HepG2 (cell line): Measurements from ENCODE around the gene SERINC4. TPM values are rescaled to one million over a fixed set of nuclear protein-coding genes. Genes with fewer than 3 reads are reported as not detected.

ENCODE experiments used
- ADNP ChIP-seq: sonication (generic); formaldehyde crosslinking; IDR thresholded peaks from 2 replicates; pipeline ENCODE4 v1.4.0; 2020; ENCODE audit warnings: missing genetic modification reagents
- ATF7 ChIP-seq, 2 experiments: fragments of 450-650 bp in 1 of 2; sonication (generic) in 1 of 2; formaldehyde crosslinking in 1 of 2; IDR thresholded peaks; 2 replicates each; pipeline versions ENCODE4 v1.4.0 to v1.6.1; 2016 to 2020; ENCODE audit warnings: antibody characterized with exemption in 1 of 2, mild to moderate bottlenecking in 1 of 2, missing genetic modification reagents in 1 of 2
- CC2D1A ChIP-seq: sonication (generic); formaldehyde crosslinking; IDR thresholded peaks from 2 replicates; pipeline ENCODE4 v1.8.1; 2023; ENCODE audit warnings: mild to moderate bottlenecking, missing genetic modification reagents
- CENPT ChIP-seq: sonication (generic); formaldehyde crosslinking; IDR thresholded peaks from 2 replicates; pipeline ENCODE4 v1.8.0; 2022; ENCODE audit warnings: low read depth, mild to moderate bottlenecking, moderate library complexity, missing genetic modification reagents
- CHD2 ChIP-seq: IDR thresholded peaks from 2 replicates; pipeline ENCODE4 v1.6.1; 2011; ENCODE audit warnings: low read depth, low read length, improper control_type of control experiment
- FOXO4 ChIP-seq: sonication (generic); formaldehyde crosslinking; conservative IDR thresholded peaks from 2 replicates; pipeline ENCODE4 v1.8.1; 2023; ENCODE audit warnings: missing genetic modification reagents
- GLI4 ChIP-seq: sonication (generic); formaldehyde crosslinking; IDR thresholded peaks from 2 replicates; pipeline ENCODE4 v1.5.1; 2020; ENCODE audit warnings: missing genetic modification reagents, mild to moderate bottlenecking, moderate library complexity, borderline replicate concordance
- HIVEP1 ChIP-seq: sonication (generic); formaldehyde crosslinking; IDR thresholded peaks from 2 replicates; pipeline ENCODE4 v1.4.0; 2020; ENCODE audit warnings: mild to moderate bottlenecking, missing genetic modification reagents
- NFIB ChIP-seq: sonication (generic); formaldehyde crosslinking; IDR thresholded peaks from 2 replicates; pipeline ENCODE4 v1.9.0; 2021; ENCODE audit warnings: missing genetic modification reagents, mild to moderate bottlenecking, borderline replicate concordance
- NFYC ChIP-seq: IDR thresholded peaks from 2 replicates; pipeline ENCODE4 v1.6.1; 2016; ENCODE audit warnings: missing genetic modification reagents, missing compliant biosample characterization
- PITX1 ChIP-seq: sonication (generic); formaldehyde crosslinking; IDR thresholded peaks from 2 replicates; pipeline ENCODE4 v1.5.1; 2020; ENCODE audit warnings: mild to moderate bottlenecking, missing genetic modification reagents
- POGZ ChIP-seq: sonication (generic); formaldehyde crosslinking; IDR thresholded peaks from 2 replicates; pipeline ENCODE4 v1.4.0; 2020; ENCODE audit warnings: mild to moderate bottlenecking, missing genetic modification reagents
- POLR2AphosphoS2 ChIP-seq: IDR thresholded peaks from 2 replicates; pipeline ENCODE4 v1.6.1; 2011; ENCODE audit warnings: low read depth, low read length, improper control_type of control experiment
- SALL2 ChIP-seq: sonication (generic); formaldehyde crosslinking; IDR thresholded peaks from 2 replicates; pipeline ENCODE4 v1.8.1; 2023; ENCODE audit warnings: mild to moderate bottlenecking, missing genetic modification reagents, inconsistent platforms
- SIN3A ChIP-seq: IDR thresholded peaks from 2 replicates; pipeline ENCODE4 v1.6.1; 2011; ENCODE audit warnings: low read depth, mild to moderate bottlenecking, control low read depth, low read length, borderline replicate concordance
- SMARCC2 ChIP-seq: fragments of 450-650 bp; IDR thresholded peaks from 2 replicates; pipeline ENCODE4 v1.6.1; 2017; ENCODE audit warnings: antibody characterized with exemption, mild to moderate bottlenecking
- TARDBP ChIP-seq: sonication (generic); formaldehyde crosslinking; IDR thresholded peaks from 2 replicates; pipeline ENCODE4 v1.8.0; 2022; ENCODE audit warnings: mild to moderate bottlenecking, missing genetic modification reagents
- THAP9 ChIP-seq: sonication (generic); formaldehyde crosslinking; IDR thresholded peaks from 2 replicates; pipeline ENCODE4; 2020; ENCODE audit warnings: missing genetic modification reagents, mild to moderate bottlenecking, borderline replicate concordance
- XRCC5 ChIP-seq: fragments of 200-400 bp; formaldehyde crosslinking; optimal IDR thresholded peaks from 2 replicates; pipeline ENCODE3; 2017; ENCODE audit warnings: mild to moderate bottlenecking, low read length
- ZBTB2 ChIP-seq: sonication (generic); formaldehyde crosslinking; IDR thresholded peaks from 2 replicates; pipeline ENCODE4 v1.8.0; 2022; ENCODE audit warnings: low read depth, missing genetic modification reagents
- ZFYVE20 ChIP-seq: sonication (generic); formaldehyde crosslinking; IDR thresholded peaks from 2 replicates; pipeline ENCODE4 v1.8.0; 2023; ENCODE audit warnings: low read depth, mild to moderate bottlenecking, moderate library complexity, missing genetic modification reagents, borderline replicate concordance
- ZMYM2 ChIP-seq: sonication (generic); formaldehyde crosslinking; IDR thresholded peaks from 2 replicates; pipeline ENCODE4 v1.8.0; 2022; ENCODE audit warnings: mild to moderate bottlenecking, missing genetic modification reagents
- ZNF331 ChIP-seq: sonication (generic); formaldehyde crosslinking; IDR thresholded peaks from 2 replicates; pipeline ENCODE4 v1.4.0; 2020; ENCODE audit warnings: missing genetic modification reagents
- ZNF749 ChIP-seq: sonication (generic); formaldehyde crosslinking; IDR thresholded peaks from 2 replicates; pipeline ENCODE4 v1.8.0; 2022; ENCODE audit warnings: mild to moderate bottlenecking, missing genetic modification reagents, moderate library complexity, borderline replicate concordance
- polyA plus RNA-seq, 8 experiments: library from polyadenylated mRNA; depleted of rRNA in 3 of 8; stranded (reverse) in 7 of 8; unstranded in 1 of 8; fragments of >200 nt; fragmentation: Illumina TruSeq in 4 of 8; extraction: Trizol in 4 of 8; gene quantifications; 2 replicates each; pipeline versions ENCODE4 v1.2.1 to v1.2.3, GENCODE V29; 2011 to 2016; ENCODE audit warnings: low read depth in 4 of 8, missing spikeins in 1 of 8, mixed read lengths in 1 of 8; ENCODE audit not compliant: insufficient read depth in 1 of 8
- total RNA-seq, 5 experiments: library from RNA; depleted of rRNA; stranded (reverse); fragments of >200 nt; fragmentation: Illumina TruSeq; extraction: Trizol; gene quantifications; 2 replicates each; pipeline ENCODE4 v1.2.3, GENCODE V29; 2016; ENCODE audit warnings: low read depth in 1 of 5

SERINC4 gene
- total and polyA plus RNA-seq, 2 of the 13 experiments (the other 11 are each of a cell fraction or from before 2014, with no cell fraction given): not detected

- TF ChIP-seq ZFYVE20 (CRISPR knock-in tag): no peak
- TF ChIP-seq HIVEP1: peak; percentile 71
- 0 out of 2 replicates have a peak, but pooled peaks have one; percentile 65 for TF ChIP-seq FOXO4 (CRISPR knock-in tag)
- TF ChIP-seq ZNF749 (CRISPR knock-in tag): no peak; the same call in 1 of the 2 replicates
- no peak; the same call in 1 of the 2 replicates for TF ChIP-seq ZBTB2 (CRISPR knock-in tag)
- peak; percentile 53; the same call in 1 of the 2 replicates for TF ChIP-seq NFYC (CRISPR knock-in tag)
- TF ChIP-seq ZMYM2 (CRISPR knock-in tag): no peak
- no peak for TF ChIP-seq POLR2AphosphoS2
- TF ChIP-seq ZNF331: peak; percentile 60; the same call in 1 of the 2 replicates
- peak; percentile 57; the same call in 1 of the 2 replicates for TF ChIP-seq THAP9 (CRISPR knock-in tag)
- no peak for TF ChIP-seq NFIB (CRISPR knock-in tag)
- TF ChIP-seq GLI4 (CRISPR knock-in tag): no peak
- TF ChIP-seq TARDBP (CRISPR knock-in tag): peak; percentile 83
- peak; percentile 68 for TF ChIP-seq XRCC5
- TF ChIP-seq ADNP: no peak
- TF ChIP-seq CHD2: no peak
- no peak for TF ChIP-seq CENPT (CRISPR knock-in tag)
- peak; percentile 94 for TF ChIP-seq SIN3A
- no peak for TF ChIP-seq SMARCC2
- TF ChIP-seq CC2D1A: no peak
- TF ChIP-seq PITX1 (CRISPR knock-in tag): peak; percentile 65; the same call in 1 of the 2 replicates
- TF ChIP-seq POGZ (CRISPR knock-in tag): peak; percentile 81
- TF ChIP-seq ATF7 (IDR thresholded peaks at IDR 0.05): no peak
- TF ChIP-seq ATF7 (CRISPR knock-in tag; IDR thresholded peaks at IDR 0.05): peak; percentile 55; the same call in 1 of the 2 replicates
- peak; percentile 74; the same call in 1 of the 2 replicates for TF ChIP-seq SALL2 (CRISPR knock-in tag)
These were observed 24.6 kb upstream of the SERINC4 start, which contains the start of gene MFAP1 (continued) for GRCh38 chr15:43824302-43825246.
